ENCODE results near the gene DUSP22.

Gene DUSP22

GRCh38 chr6:298233-299103 lies 6.2 kb downstream of the DUSP22 start:
- H3K79me2 ChIP-seq (ENCODE audit: control insufficient read depth, low read length): peaks cover 10% of the 10 kb centered on the region
- no peak overlapping the region for H3K4me3 ChIP-seq (ENCODE audit: low read length)
- H3K4me1 ChIP-seq (ENCODE audit: control insufficient read depth, low read length): peaks cover 37% of the 10 kb centered on the region
- H3K27ac ChIP-seq (ENCODE audit: low read depth, low read length): no peak overlapping the region
- H4K20me1 ChIP-seq (ENCODE audit: control insufficient read depth, insufficient read depth, low read depth, low read length): no peaks in the 10 kb centered on the region
- H3K4me2 ChIP-seq (ENCODE audit: low read length): no peak overlapping the region; the same call in 1 of the 2 replicates
- H3K36me3 ChIP-seq (ENCODE audit: control insufficient read depth, low read length): no peaks in the 10 kb centered on the region
- H3K9me2 ChIP-seq (replicated peaks; ENCODE audit: control insufficient read depth, low read length): no peaks in the 10 kb centered on the region
- no peaks in the 10 kb centered on the region for H3K9me3 ChIP-seq (ENCODE audit: control insufficient read depth, insufficient read depth, low read length)
- no peak for TF ChIP-seq EZH2phosphoT487 (IDR thresholded peaks at IDR 0.05; ENCODE audit: borderline replicate concordance, low read length)
- TF ChIP-seq, protein P1, sequence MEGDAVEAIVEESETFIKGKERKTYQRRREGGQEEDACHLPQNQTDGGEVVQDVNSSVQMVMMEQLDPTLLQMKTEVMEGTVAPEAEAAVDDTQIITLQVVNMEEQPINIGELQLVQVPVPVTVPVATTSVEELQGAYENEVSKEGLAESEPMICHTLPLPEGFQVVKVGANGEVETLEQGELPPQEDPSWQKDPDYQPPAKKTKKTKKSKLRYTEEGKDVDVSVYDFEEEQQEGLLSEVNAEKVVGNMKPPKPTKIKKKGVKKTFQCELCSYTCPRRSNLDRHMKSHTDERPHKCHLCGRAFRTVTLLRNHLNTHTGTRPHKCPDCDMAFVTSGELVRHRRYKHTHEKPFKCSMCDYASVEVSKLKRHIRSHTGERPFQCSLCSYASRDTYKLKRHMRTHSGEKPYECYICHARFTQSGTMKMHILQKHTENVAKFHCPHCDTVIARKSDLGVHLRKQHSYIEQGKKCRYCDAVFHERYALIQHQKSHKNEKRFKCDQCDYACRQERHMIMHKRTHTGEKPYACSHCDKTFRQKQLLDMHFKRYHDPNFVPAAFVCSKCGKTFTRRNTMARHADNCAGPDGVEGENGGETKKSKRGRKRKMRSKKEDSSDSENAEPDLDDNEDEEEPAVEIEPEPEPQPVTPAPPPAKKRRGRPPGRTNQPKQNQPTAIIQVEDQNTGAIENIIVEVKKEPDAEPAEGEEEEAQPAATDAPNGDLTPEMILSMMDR (IDR thresholded peaks at IDR 0.05; ENCODE audit: low read depth, low read length, poor library complexity, severe bottlenecking): no peak
- H3K27me3 ChIP-seq (ENCODE audit: control insufficient read depth, low read length): no peaks in the 10 kb centered on the region; the same call in 1 of the 2 replicates
- H3F3A ChIP-seq (ENCODE audit: control insufficient read depth, insufficient read depth): no peaks in the 10 kb centered on the region

GRCh38 chr6:299104-299980 lies 7.1 kb downstream of the DUSP22 start:
- Histone ChIP-seq H3K4me2 (ENCODE audit: low read length) (no peak overlapping the region), H3K27me3 (ENCODE audit: control insufficient read depth, low read length) (no peaks in the 10 kb centered on the region), H3K4me3 (ENCODE audit: low read length) (no peak overlapping the region), H4K20me1 (ENCODE audit: control insufficient read depth, insufficient read depth, low read depth, low read length) (no peaks in the 10 kb centered on the region), H3K4me1 (ENCODE audit: control insufficient read depth, low read length) (peaks cover 33% of the 10 kb centered on the region), H3K9me2 (replicated peaks; ENCODE audit: control insufficient read depth, low read length) (no peaks in the 10 kb centered on the region), H3K27ac (ENCODE audit: low read depth, low read length) (no peak overlapping the region), H3F3A (ENCODE audit: control insufficient read depth, insufficient read depth) (no peaks in the 10 kb centered on the region), H3K79me2 (ENCODE audit: control insufficient read depth, low read length) (peaks cover 9% of the 10 kb centered on the region), H3K36me3 (ENCODE audit: control insufficient read depth, low read length) (no peaks in the 10 kb centered on the region), H3K9me3 (ENCODE audit: control insufficient read depth, insufficient read depth, low read length) (no peaks in the 10 kb centered on the region)
- TF ChIP-seq EZH2phosphoT487 (IDR thresholded peaks at IDR 0.05; ENCODE audit: borderline replicate concordance, low read length): no peak
- TF ChIP-seq, protein P1 (IDR thresholded peaks at IDR 0.05; ENCODE audit: low read depth, low read length, poor library complexity, severe bottlenecking): no peak

GRCh38 chr6:300026-300425 lies 7.7 kb downstream of the DUSP22 start:
- no peak overlapping the region for H3K27ac ChIP-seq (ENCODE audit: low read depth, low read length)
- H3K4me1 ChIP-seq (ENCODE audit: control insufficient read depth, low read length): peaks cover 35% of the 10 kb centered on the region

More at GRCh38 chr6:300026-300425, 7.7 kb downstream of the DUSP22 start:
- Histone ChIP-seq H3K27me3 (ENCODE audit: control insufficient read depth, low read length) (no peaks in the 10 kb centered on the region), H3K4me3 (ENCODE audit: low read length) (no peak overlapping the region), H3K4me2 (ENCODE audit: low read length) (no peak overlapping the region), H3K9me2 (replicated peaks; ENCODE audit: control insufficient read depth, low read length) (no peaks in the 10 kb centered on the region), H3K9me3 (ENCODE audit: control insufficient read depth, insufficient read depth, low read length) (no peaks in the 10 kb centered on the region), H3F3A (ENCODE audit: control insufficient read depth, insufficient read depth) (no peaks in the 10 kb centered on the region), H3K36me3 (ENCODE audit: control insufficient read depth, low read length) (no peaks in the 10 kb centered on the region), H4K20me1 (ENCODE audit: control insufficient read depth, insufficient read depth, low read depth, low read length) (no peaks in the 10 kb centered on the region), H3K79me2 (ENCODE audit: control insufficient read depth, low read length) (peaks cover 4% of the 10 kb centered on the region; the same call in 1 of the 2 replicates)
- no peak for TF ChIP-seq EZH2phosphoT487 (IDR thresholded peaks at IDR 0.05; ENCODE audit: borderline replicate concordance, low read length)
